ENCODE data around the gene FAM83B.

DNA sequence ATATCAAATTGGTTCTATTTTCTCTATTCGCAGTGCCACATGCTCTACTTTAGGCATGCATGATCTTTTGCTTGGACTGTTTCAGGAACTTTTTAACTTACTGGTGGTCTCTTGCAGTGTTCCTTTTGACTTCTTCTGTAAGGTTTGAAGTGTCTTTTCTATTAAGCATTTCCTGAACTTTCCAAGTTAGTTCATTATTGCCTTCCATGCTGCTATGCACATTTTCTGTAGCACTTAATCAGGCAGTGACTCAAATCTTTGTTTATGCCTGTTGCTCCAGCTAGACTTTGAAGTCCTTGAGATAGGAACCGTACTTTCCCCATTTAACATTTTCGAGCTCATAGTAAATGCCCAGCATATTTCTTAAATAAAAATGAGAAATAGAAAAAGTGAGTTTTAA is 52.2 kb downstream of the FAM83B start:
- TF ChIP-seq EZH2 (IDR thresholded peaks at IDR 0.05; ENCODE audit: insufficient read depth, poor library complexity, severe bottlenecking) (no peak), EZH2phosphoT487 (IDR thresholded peaks at IDR 0.05; ENCODE audit: insufficient read depth, low read depth) (no peak)
